Measurements from ENCODE around the gene ATXN7L1. TPM values are rescaled to one million over a fixed set of nuclear protein-coding genes. Genes with fewer than 3 reads are reported as not detected.
A peak's percentile ranks its signal among the peaks of the same experiment; 100 is the strongest.

ATXN7L1 gene
- total and polyA plus RNA-seq, 4 donors, result 4.2 to 22.5 (median 8.5) TPM

- no peak for ATAC-seq (ENCODE audit: insufficient read depth, low FRiP score)
- peaks cover 0 to 2% (median 0%) of the 10 kb centered on the region in 4 donors for H3K9me3 ChIP-seq (ENCODE audit: control insufficient read depth in 4 of 4, insufficient read depth in 3 of 4, low read length in 3 of 4)
- H3K27ac ChIP-seq (ENCODE audit: low read depth in 1 of 2, low read length in 1 of 2), result no peak overlapping the region
- H3K36me3 ChIP-seq (ENCODE audit: control insufficient read depth in 4 of 4, insufficient read depth in 4 of 4, low read length in 4 of 4), result no peaks in the 10 kb centered on the region
- H3K4me1 ChIP-seq (ENCODE audit: control insufficient read depth in 5 of 5, insufficient read depth in 5 of 5, low read length in 5 of 5), result peaks cover 0 to 7% (median 0%) of the 10 kb centered on the region in 5 donors
- H3K4me3 ChIP-seq, result no peak overlapping the region
- H3K27me3 ChIP-seq (ENCODE audit: control insufficient read depth in 3 of 3, insufficient read depth in 3 of 3, low read length in 2 of 3), result no peaks in the 10 kb centered on the region
- no peak for DNase-seq
- H3K9ac ChIP-seq (ENCODE audit: insufficient read depth in 1 of 2, low read length in 2 of 2), result no peak overlapping the region
- no peak for TF ChIP-seq CTCF (IDR thresholded peaks at IDR 0.05; ENCODE audit: control extremely low read depth, extremely low read depth)
- WGBS, 2 donors, result 91% methylated on average over 22 of the region's 22 CpGs
Measured at GRCh38 chr7:105580022-105580740, 296.2 kb downstream of the ATXN7L1 start.

DNA sequence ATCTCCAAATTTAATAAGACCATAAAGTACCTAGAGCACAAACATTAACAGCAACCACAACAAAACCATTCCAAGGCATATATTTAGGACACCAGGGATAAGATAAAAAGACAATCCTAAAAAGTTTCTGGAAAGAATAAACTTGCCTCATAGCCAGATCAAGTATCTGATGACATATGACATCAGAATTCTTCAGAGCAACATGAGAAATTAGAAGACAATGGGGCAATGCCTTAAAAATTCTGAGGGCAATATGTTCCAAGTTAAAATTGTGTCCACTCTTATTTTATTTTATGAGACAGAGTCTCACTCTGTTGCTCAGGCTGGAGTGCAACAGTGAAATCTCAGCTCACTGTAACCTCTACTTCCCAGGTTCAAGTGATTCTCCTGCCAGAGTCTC is 297.9 kb downstream of the ATXN7L1 start:
- H3K9me3 ChIP-seq (ENCODE audit: control insufficient read depth in 4 of 4, insufficient read depth in 3 of 4, low read length in 3 of 4), result peaks cover 0 to 2% (median 0%) of the 10 kb centered on the region in 4 donors
- ATAC-seq (ENCODE audit: insufficient read depth, low FRiP score) (no peak), DNase-seq (no peak)
- no peak overlapping the region for H3K27ac ChIP-seq (ENCODE audit: low read depth in 1 of 2, low read length in 1 of 2)
- no peaks in the 10 kb centered on the region for H3K36me3 ChIP-seq (ENCODE audit: control insufficient read depth in 4 of 4, insufficient read depth in 4 of 4, low read length in 4 of 4)
- no peaks in the 10 kb centered on the region for H3K27me3 ChIP-seq (ENCODE audit: control insufficient read depth in 3 of 3, insufficient read depth in 3 of 3, low read length in 2 of 3)
- H3K4me1 ChIP-seq (ENCODE audit: control insufficient read depth in 5 of 5, insufficient read depth in 5 of 5, low read length in 5 of 5), result peaks cover 0 to 7% (median 0%) of the 10 kb centered on the region in 5 donors
- no peak overlapping the region for H3K9ac ChIP-seq (ENCODE audit: insufficient read depth in 1 of 2, low read length in 2 of 2)
- no peak overlapping the region for H3K4me3 ChIP-seq
- TF ChIP-seq CTCF (IDR thresholded peaks at IDR 0.05; ENCODE audit: control extremely low read depth, extremely low read depth), result no peak

GRCh38 chr7:105577251-105577650 is 299.1 kb downstream of the ATXN7L1 start:
- no peak overlapping the region for H3K4me3 ChIP-seq

More at GRCh38 chr7:105577251-105577650, 299.1 kb downstream of the ATXN7L1 start:
- no peak overlapping the region for H3K27ac ChIP-seq (ENCODE audit: low read depth in 1 of 2, low read length in 1 of 2)
- H3K4me1 ChIP-seq (ENCODE audit: control insufficient read depth in 5 of 5, insufficient read depth in 5 of 5, low read length in 5 of 5), result peaks cover 0 to 7% (median 0%) of the 10 kb centered on the region in 5 donors
- H3K9me3 ChIP-seq (ENCODE audit: control insufficient read depth in 4 of 4, insufficient read depth in 3 of 4, low read length in 3 of 4), result no peaks in the 10 kb centered on the region
- 71 to 86% methylated on average over 1 of the region's 1 CpG for WGBS, 2 donors
- no peak overlapping the region for H3K9ac ChIP-seq (ENCODE audit: insufficient read depth in 1 of 2, low read length in 2 of 2)
- no peak for TF ChIP-seq CTCF (IDR thresholded peaks at IDR 0.05; ENCODE audit: control extremely low read depth, extremely low read depth)
- DNase-seq (peak; percentile 39 to 72 (median 55)), ATAC-seq (ENCODE audit: insufficient read depth, low FRiP score) (no peak)
- H3K27me3 ChIP-seq (ENCODE audit: control insufficient read depth in 3 of 3, insufficient read depth in 3 of 3, low read length in 2 of 3), result no peaks in the 10 kb centered on the region
- H3K36me3 ChIP-seq (ENCODE audit: control insufficient read depth in 4 of 4, insufficient read depth in 4 of 4, low read length in 4 of 4), result no peaks in the 10 kb centered on the region

All from lung (tissue), 12 donors.